Nephron (organoid): ENCODE data around the gene RHOJ.

Source experiments
- H3K27ac Mint-ChIP-seq, 3 experiments: 2 replicates each; pipeline ENCODE4 v1.8.0; 2020; ENCODE audit warnings: mixed read lengths in 3 of 3, mild to moderate bottlenecking in 2 of 3, moderate library complexity in 1 of 3
- H3K27me3 Mint-ChIP-seq: 2 replicates; pipeline ENCODE4 v1.8.0; 2021; ENCODE audit warnings: low read depth, mild to moderate bottlenecking, moderate library complexity, mixed read lengths
- H3K36me3 Mint-ChIP-seq: 2 replicates; pipeline ENCODE4 v1.8.0; 2020; ENCODE audit warnings: low read depth, mixed read lengths
- H3K4me1 Mint-ChIP-seq: 2 replicates; pipeline ENCODE4 v1.8.0; 2020; ENCODE audit warnings: mixed read lengths
- H3K4me3 Mint-ChIP-seq, 3 experiments: 2 replicates each; pipeline ENCODE4 v1.8.0; 2020; ENCODE audit warnings: mild to moderate bottlenecking in 3 of 3, mixed read lengths in 3 of 3, moderate library complexity in 2 of 3
- H3K9me3 Mint-ChIP-seq: 2 replicates; pipeline ENCODE4 v1.8.0; 2020; ENCODE audit warnings: mixed read lengths
- CTCF ChIP-seq, 3 experiments: fragments of 200-600 bp; sonication (generic); IDR thresholded peaks; one replicate each; pipeline ENCODE4 v1.5.0; 2021; ENCODE audit warnings: antibody characterized with exemption in 3 of 3; ENCODE audit not compliant: unreplicated experiment in 3 of 3

Gene RHOJ

GRCh38 chr14:63200035-63200740, 4.1 kb upstream of the RHOJ start:
- peaks cover 5% of the 10 kb centered on the region for H3K27me3 Mint-ChIP-seq
- H3K4me3 Mint-ChIP-seq: no peak overlapping the region

GRCh38 chr14:63200767-63201166, 3.5 kb upstream of the RHOJ start:
- Mint-ChIP-seq H3K27me3 (peaks cover 5% of the 10 kb centered on the region), H3K27ac (no peak overlapping the region), H3K4me3 (no peak overlapping the region), H3K36me3 (no peaks in the 10 kb centered on the region), H3K9me3 (peaks cover 3% of the 10 kb centered on the region), H3K4me1 (peaks cover under 1% of the 10 kb centered on the region)
- TF ChIP-seq CTCF (IDR thresholded peaks at IDR 0.05; ENCODE audit: unreplicated experiment in 3 of 3): no peak

More at GRCh38 chr14:63200035-63200740, 4.1 kb upstream of the RHOJ start:
- Mint-ChIP-seq H3K4me1 (no peaks in the 10 kb centered on the region), H3K27ac (no peak overlapping the region), H3K9me3 (peaks cover 7% of the 10 kb centered on the region), H3K36me3 (no peaks in the 10 kb centered on the region)
- TF ChIP-seq CTCF (IDR thresholded peaks at IDR 0.05; ENCODE audit: unreplicated experiment in 3 of 3): no peak

- TF ChIP-seq CTCF (IDR thresholded peaks at IDR 0.05; ENCODE audit: unreplicated experiment in 3 of 3): no peak
- H3K9me3 Mint-ChIP-seq: no peaks in the 10 kb centered on the region
- no peak overlapping the region for H3K4me3 Mint-ChIP-seq
- H3K27me3 Mint-ChIP-seq: peaks cover 5% of the 10 kb centered on the region
- peaks cover 6% of the 10 kb centered on the region for H3K4me1 Mint-ChIP-seq
- no peak overlapping the region for H3K27ac Mint-ChIP-seq
- H3K36me3 Mint-ChIP-seq: no peaks in the 10 kb centered on the region
These were observed 1.2 kb upstream of the RHOJ start for GRCh38 chr14:63203015-63203414.

GRCh38 chr14:63203618-63204406, 431 bp upstream of the RHOJ start:
- Mint-ChIP-seq H3K36me3 (no peaks in the 10 kb centered on the region), H3K4me3 (no peak overlapping the region), H3K27me3 (peaks cover 5% of the 10 kb centered on the region), H3K27ac (no peak overlapping the region), H3K9me3 (no peaks in the 10 kb centered on the region), H3K4me1 (peaks cover 6% of the 10 kb centered on the region)
- peak; percentile 27 to 40 (median 34) for TF ChIP-seq CTCF (IDR thresholded peaks at IDR 0.05; ENCODE audit: unreplicated experiment in 3 of 3)

GRCh38 chr14:63205044-63205575, 867 bp downstream of the RHOJ start:
- peaks cover 4% of the 10 kb centered on the region for H3K27me3 Mint-ChIP-seq
- no peak overlapping the region for H3K4me3 Mint-ChIP-seq
- no peak for TF ChIP-seq CTCF (IDR thresholded peaks at IDR 0.05; ENCODE audit: unreplicated experiment in 3 of 3)
- no peaks in the 10 kb centered on the region for H3K9me3 Mint-ChIP-seq
- no peak overlapping the region for H3K27ac Mint-ChIP-seq
- no peaks in the 10 kb centered on the region for H3K36me3 Mint-ChIP-seq
- peaks cover 6% of the 10 kb centered on the region for H3K4me1 Mint-ChIP-seq
